Activated CD4-positive, alpha-beta T cell treated with anti-CD3 and anti-CD28 coated beads, Interleukin-2, amount 50 U/mL, for 48 hours (primary cell): ENCODE results near the gene TMC2.
A peak's percentile ranks its signal among the peaks of the same experiment; 100 is the strongest.

Source experiments
- DNase-seq, 2 experiments: peaks; one replicate each; pipeline ENCODE4 v3.0.0-alpha.2; 2020

TMC2 gene

GRCh38 chr20:2637246-2637645, 100.9 kb downstream of the TMC2 start:
- no peak for DNase-seq

GRCh38 chr20:2640260-2640659, 103.9 kb downstream of the TMC2 start:
- no peak for DNase-seq

- no peak for DNase-seq
Measured at GRCh38 chr20:2640899-2641298, 104.5 kb downstream of the TMC2 start.

GRCh38 chr20:2643708-2644107, 107.3 kb downstream of the TMC2 start:
- no peak for DNase-seq

GRCh38 chr20:2651772-2652723, 115.7 kb downstream of the TMC2 start, which contains the start of gene NOP56:
Gene NOP56, plus strand, starts transcription at chr20:2652632. Its CDS starts 29 bp downstream, at chr20:2652661.
- peak; percentile 95 for DNase-seq

- peak; percentile 51 to 58 for DNase-seq
Measured at GRCh38 chr20:2652724-2653555, 116.6 kb downstream of the TMC2 start.

GRCh38 chr20:2653556-2654383, 117.4 kb downstream of the TMC2 start:
- DNase-seq: peak in 1 of 2 experiments; percentile 10

GRCh38 chr20:2654384-2654822, 118.0 kb downstream of the TMC2 start:
- DNase-seq: peak in 1 of 2 experiments; percentile 11

- no peak for DNase-seq
Measured at GRCh38 chr20:2654831-2655230, 118.5 kb downstream of the TMC2 start.

GRCh38 chr20:2655331-2656116, 119.2 kb downstream of the TMC2 start:
- peak in 1 of 2 experiments; percentile 7 for DNase-seq

- DNase-seq: no peak
Measured at GRCh38 chr20:2656471-2657117, 120.2 kb downstream of the TMC2 start.

GRCh38 chr20:2657241-2657640, 120.9 kb downstream of the TMC2 start:
- peak in 1 of 2 experiments; percentile 6 for DNase-seq

GRCh38 chr20:2657674-2658073, 121.3 kb downstream of the TMC2 start:
- DNase-seq: no peak

GRCh38 chr20:2658414-2659354, 122.3 kb downstream of the TMC2 start:
- peak in 1 of 2 experiments; percentile 35 for DNase-seq

GRCh38 chr20:2659547-2659946, 123.2 kb downstream of the TMC2 start:
- DNase-seq: peak in 1 of 2 experiments; percentile 12

GRCh38 chr20:2663364-2663886, 127.1 kb downstream of the TMC2 start:
- no peak for DNase-seq

GRCh38 chr20:2663887-2664719, 127.7 kb downstream of the TMC2 start, which contains the start of gene IDH3B:
Gene IDH3B, minus strand, starts transcription at chr20:2664216. Its CDS starts 28 bp downstream, at chr20:2664188.
- DNase-seq: peak; percentile 90 to 93

- DNase-seq: no peak
Measured at GRCh38 chr20:2671977-2672376, 135.6 kb downstream of the TMC2 start.
